IPS DF 4.7 (cell line): Measurements from ENCODE around the gene TUBB1.
"Not testable (repeated sequence)": the region's sequence is repeated elsewhere in the genome, so short reads cannot be mapped to it uniquely, and the experiment has no call there.

Source experiments
- DNase-seq: peaks from one replicate; pipeline ENCODE4 v3.0.0-alpha.2; 2013; ENCODE audit warnings: low spot score; ENCODE audit errors: extremely low read depth

The TUBB1 gene

GRCh38 chr20:59005523-59006166 lies 13.6 kb upstream of the TUBB1 start:
- DNase-seq: no peak

- no peak for DNase-seq
Measured at GRCh38 chr20:59006167-59006863, 12.9 kb upstream of the TUBB1 start.

- no peak for DNase-seq
Measured at GRCh38 chr20:59006864-59007664, 12.2 kb upstream of the TUBB1 start, which contains the start of gene CTSZ. TSS of gene CTSZ (minus strand) at chr20:59007254. CDS start at chr20:59007128, 126 bp downstream.

- DNase-seq: no peak
Measured at GRCh38 chr20:59007665-59008511, 11.3 kb upstream of the TUBB1 start.

GRCh38 chr20:59008715-59009336 lies 10.4 kb upstream of the TUBB1 start:
- no peak for DNase-seq

- no peak for DNase-seq
Measured at GRCh38 chr20:59010321-59010994, 8.8 kb upstream of the TUBB1 start.

GRCh38 chr20:59010995-59011873 lies 8.0 kb upstream of the TUBB1 start:
- no peak for DNase-seq

GRCh38 chr20:59011874-59012157 lies 7.4 kb upstream of the TUBB1 start:
- DNase-seq: not testable (repeated sequence)

GRCh38 chr20:59013031-59013951 lies 5.9 kb upstream of the TUBB1 start:
- DNase-seq: no peak

GRCh38 chr20:59013959-59014608 lies 5.1 kb upstream of the TUBB1 start:
- DNase-seq: no peak

GRCh38 chr20:59014680-59015389 lies 4.4 kb upstream of the TUBB1 start:
- no peak for DNase-seq

- DNase-seq: no peak
Measured at GRCh38 chr20:59015411-59015810, 3.8 kb upstream of the TUBB1 start.

- no peak for DNase-seq
Measured at GRCh38 chr20:59015812-59016711, 3.2 kb upstream of the TUBB1 start.

GRCh38 chr20:59016795-59017492 lies 2.3 kb upstream of the TUBB1 start:
- DNase-seq: no peak

GRCh38 chr20:59017493-59018231 lies 1.6 kb upstream of the TUBB1 start:
- DNase-seq: no peak
